K562 (cell line): Measurements from ENCODE around the gene PTPRF. TPM values are rescaled to one million over a fixed set of nuclear protein-coding genes. Genes with fewer than 3 reads are reported as not detected.

Experiments
- CHD4 ChIP-seq: fragments of 200-600 bp; sonication (generic); IDR thresholded peaks from 3 replicates; pipeline ENCODE4 v1.6.1; 2012; ENCODE audit warnings: low read depth, mild to moderate bottlenecking, mixed read lengths, low read length, inconsistent platforms; ENCODE audit not compliant: insufficient read depth, insufficient replicate concordance, poor library complexity, severe bottlenecking
- FOXM1 ChIP-seq, 2 experiments: fragments of 450-650 bp in 1 of 2; sonication (generic) in 1 of 2; formaldehyde crosslinking in 1 of 2; IDR thresholded peaks; 2 replicates each; pipeline versions ENCODE4 v1.6.1 to v1.9.0; 2017 to 2022; ENCODE audit warnings: low read depth in 2 of 2, mild to moderate bottlenecking in 2 of 2, missing genetic modification reagents in 1 of 2, moderate library complexity in 1 of 2
- GMEB1 ChIP-seq: fragments of 250-450 bp; sonication (Bioruptor Pico); IDR thresholded peaks from 2 replicates; pipeline ENCODE4 v1.4.0; 2020; ENCODE audit warnings: mild to moderate bottlenecking
- HDAC1 ChIP-seq, 2 experiments: fragments of 450-650 bp; IDR thresholded peaks; 2 replicates each; pipeline ENCODE4 v1.6.1; 2016 to 2017; ENCODE audit warnings: inconsistent platforms in 1 of 2, mild to moderate bottlenecking in 1 of 2, moderate library complexity in 1 of 2
- KLF16 ChIP-seq: IDR thresholded peaks from 2 replicates; pipeline ENCODE4 v1.6.1; 2016; ENCODE audit warnings: antibody characterized with exemption
- MXD1 ChIP-seq: fragments of 250-450 bp; sonication (Bioruptor Pico); IDR thresholded peaks from 2 replicates; pipeline ENCODE4 v1.8.0; 2021; ENCODE audit warnings: borderline replicate concordance, mild to moderate bottlenecking, moderate library complexity; ENCODE audit not compliant: poor library complexity, severe bottlenecking
- NFATC3 ChIP-seq: fragments of 450-650 bp; IDR thresholded peaks from 2 replicates; pipeline ENCODE4 v1.6.1; 2017; ENCODE audit warnings: mild to moderate bottlenecking
- RNF2 ChIP-seq: sonication (generic); IDR thresholded peaks from 2 replicates; pipeline ENCODE4 v1.6.1; 2016
- RUNX1 ChIP-seq: sonication (generic); IDR thresholded peaks from 2 replicates; pipeline ENCODE4 v1.6.1; 2016; ENCODE audit warnings: antibody characterized with exemption, low read depth
- SMAD3 ChIP-seq: fragments of 450-650 bp; formaldehyde crosslinking; conservative IDR thresholded peaks from 2 replicates; pipeline ENCODE4 v1.4.0; 2020; ENCODE audit warnings: mild to moderate bottlenecking
- SMARCE1 ChIP-seq: fragments of 450-650 bp; IDR thresholded peaks from 2 replicates; pipeline ENCODE4 v1.7.1; 2016; ENCODE audit warnings: mild to moderate bottlenecking
- TCF7 ChIP-seq: sonication (generic); IDR thresholded peaks from 2 replicates; pipeline ENCODE4 v1.6.1; 2016; ENCODE audit warnings: antibody characterized with exemption, borderline replicate concordance
- TEAD4 ChIP-seq, 2 experiments: sonication (generic) in 1 of 2; formaldehyde crosslinking in 1 of 2; IDR thresholded peaks; 2 replicates each; pipeline versions ENCODE4 v1.6.1 to v1.8.0; 2012 to 2022; ENCODE audit warnings: borderline replicate concordance in 1 of 2, inconsistent platforms in 1 of 2, low read length in 1 of 2, mild to moderate bottlenecking in 1 of 2, missing genetic modification reagents in 1 of 2
- ZBTB40 ChIP-seq, 2 experiments: fragments of 450-650 bp in 1 of 2; sonication (generic) in 1 of 2; formaldehyde crosslinking in 1 of 2; IDR thresholded peaks; 2 replicates each; pipeline versions ENCODE4 v1.7.1 to v1.9.0; 2016 to 2022; ENCODE audit warnings: inconsistent platforms in 1 of 2, mild to moderate bottlenecking in 1 of 2, missing genetic modification reagents in 1 of 2
- ZKSCAN3 ChIP-seq: fragments of 250-450 bp; sonication (Bioruptor Pico); IDR thresholded peaks from 2 replicates; pipeline ENCODE4 v1.4.0; 2020
- ZNF79 ChIP-seq: fragments of 250-450 bp; sonication (Bioruptor Pico); IDR thresholded peaks from 2 replicates; pipeline ENCODE4 v1.4.0; 2020; ENCODE audit warnings: low read depth, mild to moderate bottlenecking, moderate library complexity
- polyA plus RNA-seq, 8 experiments: library from polyadenylated mRNA; depleted of rRNA in 4 of 8; stranded (reverse) in 5 of 8; unstranded in 3 of 8; fragments of >200 nt; fragmentation: Nextera tagmentation in 2 of 8; fragmentation: Illumina TruSeq in 1 of 8; extraction: Ambion mirVana in 2 of 8; extraction: Trizol in 1 of 8; gene quantifications; 2 replicates each; pipeline versions ENCODE4 v1.2.1 to v1.2.3, GENCODE V29; 2011 to 2014; ENCODE audit warnings: inconsistent platforms in 1 of 8, missing spikeins in 1 of 8
- total RNA-seq, 7 experiments: library from RNA; depleted of rRNA in 6 of 7; stranded (reverse); fragments of >200 nt in 6 of 7; fragmentation: Illumina TruSeq in 2 of 7; extraction: Trizol in 2 of 7; gene quantifications; 2 replicates each; pipeline versions ENCODE4 v1.2.1 to v1.2.3, GENCODE V29; 2011 to 2021; ENCODE audit warnings: low replicate concordance in 1 of 7

PTPRF gene
- total and polyA plus RNA-seq, 9 of the 15 experiments (the other 6 are each of a cell fraction or from before 2014, with no cell fraction given), result 0.13 to 4.3 (median 1.1) TPM

GRCh38 chr1:43522776-43523480, 7.8 kb upstream of the PTPRF start (continued):
- TF ChIP-seq TEAD4 (IDR thresholded peaks at IDR 0.05; ENCODE audit: low read length), result peak; percentile 100
- TF ChIP-seq TEAD4 (CRISPR knock-in tag; IDR thresholded peaks at IDR 0.05; ENCODE audit: borderline replicate concordance), result no peak
- peak; percentile 99 for TF ChIP-seq RNF2
- TF ChIP-seq CHD4, result no peak
- peak; percentile 94 for TF ChIP-seq SMAD3 (CRISPR knock-in tag)
- no peak for TF ChIP-seq ZBTB40 (IDR thresholded peaks at IDR 0.05)
- no peak for TF ChIP-seq ZBTB40 (CRISPR knock-in tag; IDR thresholded peaks at IDR 0.05)
- peak; percentile 94 for TF ChIP-seq NFATC3
- peak; percentile 99 for TF ChIP-seq FOXM1 (IDR thresholded peaks at IDR 0.05; ENCODE audit: low read depth)
- 0 out of 2 replicates have a peak, but pooled peaks have one; percentile 36 for TF ChIP-seq FOXM1 (CRISPR knock-in tag; IDR thresholded peaks at IDR 0.05; ENCODE audit: low read depth)
- TF ChIP-seq KLF16, result peak; percentile 100
- TF ChIP-seq HDAC1 (IDR thresholded peaks at IDR 0.05), result peak; percentile 75 to 99; a peak in 3 of 4 replicates
- peak; percentile 99 for TF ChIP-seq RUNX1
- TF ChIP-seq GMEB1 (CRISPR knock-in tag), result peak; percentile 28; the same call in 1 of the 2 replicates
- TF ChIP-seq ZKSCAN3 (CRISPR knock-in tag), result no peak
- no peak for TF ChIP-seq MXD1
- TF ChIP-seq TCF7, result peak; percentile 92
- 0 out of 2 replicates have a peak, but pooled peaks have one; percentile 46 for TF ChIP-seq ZNF79 (CRISPR knock-in tag)
- TF ChIP-seq SMARCE1, result peak; percentile 100
